Endodermal cell (in vitro differentiated cells): ENCODE data around the gene C2CD4C. TPM values are rescaled to one million over a fixed set of nuclear protein-coding genes. Genes with fewer than 3 reads are reported as not detected.
A peak's percentile ranks its signal among the peaks of the same experiment; 100 is the strongest.

Source experiments
- DNase-seq: peaks from one replicate; pipeline ENCODE4 v3.0.0-alpha.2; 2017
- H3K27ac ChIP-seq: 2 replicates; pipeline ENCODE4 v1.5.1; 2013; ENCODE audit warnings: mild to moderate bottlenecking, low read depth, low read length, moderate library complexity
- H3K27me3 ChIP-seq: 2 replicates; pipeline ENCODE4 v1.6.1; 2013; ENCODE audit warnings: mild to moderate bottlenecking, low read length, moderate library complexity; ENCODE audit not compliant: insufficient read depth, control insufficient read depth, poor library complexity, severe bottlenecking
- H3K36me3 ChIP-seq: 2 replicates; pipeline ENCODE4 v1.7.0; 2013; ENCODE audit warnings: mild to moderate bottlenecking, low read length, moderate library complexity; ENCODE audit not compliant: control insufficient read depth, insufficient read depth
- H3K4me1 ChIP-seq: one replicate; pipeline ENCODE4 v1.7.0; 2013; ENCODE audit warnings: low read length; ENCODE audit not compliant: control insufficient read depth, insufficient read depth
- H3K4me3 ChIP-seq: 2 replicates; pipeline ENCODE4 v1.5.1; 2013; ENCODE audit warnings: mild to moderate bottlenecking, low read length, moderate library complexity
- H3K9ac ChIP-seq: 2 replicates; pipeline ENCODE4 v1.6.1; 2013; ENCODE audit warnings: mild to moderate bottlenecking, low read length, moderate library complexity; ENCODE audit not compliant: poor library complexity, severe bottlenecking; ENCODE audit errors: extremely low read depth
- H3K9me3 ChIP-seq: 2 replicates; pipeline ENCODE4 v1.6.1; 2013; ENCODE audit warnings: mild to moderate bottlenecking, low read length, moderate library complexity; ENCODE audit not compliant: control insufficient read depth
- H3K27ac Mint-ChIP-seq: 2 replicates; pipeline ENCODE4 v1.8.0; 2020; ENCODE audit warnings: mixed read lengths
- H3K27me3 Mint-ChIP-seq: 2 replicates; pipeline ENCODE4 v1.8.0; 2021; ENCODE audit warnings: mild to moderate bottlenecking, mixed read lengths; ENCODE audit not compliant: insufficient read depth
- H3K36me3 Mint-ChIP-seq: 2 replicates; pipeline ENCODE4 v1.8.0; 2020; ENCODE audit warnings: low read depth, mixed read lengths
- H3K4me1 Mint-ChIP-seq: 2 replicates; pipeline ENCODE4 v1.8.0; 2020; ENCODE audit warnings: mixed read lengths
- H3K4me3 Mint-ChIP-seq: 2 replicates; pipeline ENCODE4 v1.8.0; 2020; ENCODE audit warnings: mild to moderate bottlenecking, moderate library complexity, mixed read lengths
- H3K9me3 Mint-ChIP-seq: 2 replicates; pipeline ENCODE4 v1.8.0; 2020; ENCODE audit warnings: mild to moderate bottlenecking, mixed read lengths
- CTCF ChIP-seq: fragments of 200-600 bp; sonication (generic); conservative IDR thresholded peaks from 2 replicates; pipeline ENCODE4 v1.5.0; 2021; ENCODE audit warnings: antibody characterized with exemption, mild to moderate bottlenecking
- WGBS, 2 experiments: methylation state at CpG; one replicate each; pipeline versions ENCODE4 v1.1.5 to v1.1.7; 2013; ENCODE audit warnings: missing lambda C conversion rate in 2 of 2, mixed read lengths in 1 of 2; ENCODE audit not compliant: insufficient coverage in 1 of 2, insufficient read length in 1 of 2; 5-methylcytosine and 5-hydroxymethylcytosine counted together
- total RNA-seq, 2 donors: library from RNA; stranded (reverse); fragmentation: NEBNext Ultra II Directional in 1 of 2; extraction: Animal tissue kit (Norgen Biotek cat#: 25700) in 1 of 2; gene quantifications; 2 replicates in 1 of 2; 3 replicates in 1 of 2; pipeline ENCODE4 v1.2.1, GENCODE V29; 2021

Gene C2CD4C
- total RNA-seq, 2 donors from 2014 or later = 5.6 to 25.0 TPM

GRCh38 chr19:390386-391206 lies 18.4 kb downstream of the C2CD4C start:
- H3K4me1 Mint-ChIP-seq = peaks cover 24% of the 10 kb centered on the region
- no peak overlapping the region for H3K4me3 Mint-ChIP-seq
- WGBS, 2 experiments = 95 to 96% methylated on average over 23 to 30 of the region's 30 CpGs

GRCh38 chr19:389935-390289 lies 19.0 kb downstream of the C2CD4C start:
- Mint-ChIP-seq H3K36me3 (no peaks in the 10 kb centered on the region), H3K4me1 (peaks cover 29% of the 10 kb centered on the region), H3K4me3 (no peak overlapping the region), H3K9me3 (peaks cover 10% of the 10 kb centered on the region), H3K27ac (peak overlapping the region; percentile 48), H3K27me3 (peaks cover 17% of the 10 kb centered on the region)
- Histone ChIP-seq H3K27ac (no peak overlapping the region), H3K9ac (no peak overlapping the region), H3K9me3 (peaks cover 10% of the 10 kb centered on the region), H3K4me1 (no peaks in the 10 kb centered on the region), H3K27me3 (no peaks in the 10 kb centered on the region), H3K4me3 (no peak overlapping the region), H3K36me3 (no peaks in the 10 kb centered on the region)
- TF ChIP-seq CTCF = no peak
- WGBS, 2 experiments = 89 to 94% methylated on average over 11 to 12 of the region's 12 CpGs
- no peak for DNase-seq

More at GRCh38 chr19:390386-391206, 18.4 kb downstream of the C2CD4C start:
- peaks cover 14% of the 10 kb centered on the region for H3K9me3 ChIP-seq
- peak overlapping the region; percentile 48 for H3K27ac Mint-ChIP-seq
- H3K27me3 ChIP-seq = no peaks in the 10 kb centered on the region
- H3K4me1 ChIP-seq = no peaks in the 10 kb centered on the region
- no peak overlapping the region for H3K9ac ChIP-seq
- DNase-seq = no peak
- no peak overlapping the region for H3K4me3 ChIP-seq
- no peaks in the 10 kb centered on the region for H3K36me3 ChIP-seq
- no peaks in the 10 kb centered on the region for H3K36me3 Mint-ChIP-seq
- TF ChIP-seq CTCF = no peak
- H3K27me3 Mint-ChIP-seq = peaks cover 18% of the 10 kb centered on the region
- peaks cover 13% of the 10 kb centered on the region for H3K9me3 Mint-ChIP-seq
- H3K27ac ChIP-seq = no peak overlapping the region

GRCh38 chr19:389255-389934 lies 19.6 kb downstream of the C2CD4C start:
- 88 to 92% methylated on average over 16 to 21 of the region's 21 CpGs for WGBS, 2 experiments
- no peak for DNase-seq
- Mint-ChIP-seq H3K36me3 (no peaks in the 10 kb centered on the region), H3K4me1 (peaks cover 32% of the 10 kb centered on the region), H3K27me3 (peaks cover 17% of the 10 kb centered on the region), H3K9me3 (peaks cover 9% of the 10 kb centered on the region), H3K27ac (no peak overlapping the region), H3K4me3 (no peak overlapping the region)
- Histone ChIP-seq H3K4me1 (peaks cover 1% of the 10 kb centered on the region), H3K27ac (no peak overlapping the region), H3K9me3 (peaks cover 5% of the 10 kb centered on the region), H3K27me3 (no peaks in the 10 kb centered on the region), H3K4me3 (no peak overlapping the region), H3K36me3 (no peaks in the 10 kb centered on the region), H3K9ac (no peak overlapping the region)
- TF ChIP-seq CTCF = no peak
